GM19099 (cell line): ENCODE results near the gene CHCHD6.

Source experiments
- POLR2A ChIP-seq: IDR thresholded peaks from 3 replicates; pipeline ENCODE4 v1.6.1; 2011; ENCODE audit warnings: low read depth; ENCODE audit not compliant: insufficient read length; ENCODE audit errors: extremely low read depth

Gene CHCHD6

GRCh38 chr3:126679831-126680666, 24.0 kb upstream of the CHCHD6 start:
- no peak for TF ChIP-seq POLR2A

GRCh38 chr3:126680667-126681055, 23.4 kb upstream of the CHCHD6 start:
- no peak for TF ChIP-seq POLR2A

- no peak for TF ChIP-seq POLR2A
Measured at GRCh38 chr3:126682009-126682408, 22.0 kb upstream of the CHCHD6 start.

- TF ChIP-seq POLR2A = no peak
Measured at GRCh38 chr3:126683069-126683468, 21.0 kb upstream of the CHCHD6 start.

GRCh38 chr3:126684218-126684751, 19.8 kb upstream of the CHCHD6 start:
- TF ChIP-seq POLR2A = no peak

GRCh38 chr3:126685021-126685420, 19.0 kb upstream of the CHCHD6 start:
- TF ChIP-seq POLR2A = no peak

- no peak for TF ChIP-seq POLR2A
Measured at GRCh38 chr3:126685493-126685892, 18.5 kb upstream of the CHCHD6 start.

GRCh38 chr3:126691765-126692164, 12.3 kb upstream of the CHCHD6 start:
- TF ChIP-seq POLR2A = no peak

GRCh38 chr3:126692858-126693257, 11.2 kb upstream of the CHCHD6 start:
- TF ChIP-seq POLR2A = no peak

GRCh38 chr3:126693921-126694320, 10.1 kb upstream of the CHCHD6 start:
- no peak for TF ChIP-seq POLR2A

GRCh38 chr3:126696701-126697267, 7.3 kb upstream of the CHCHD6 start:
- TF ChIP-seq POLR2A = no peak

- TF ChIP-seq POLR2A = no peak
Measured at GRCh38 chr3:126699011-126699410, 5.0 kb upstream of the CHCHD6 start.

GRCh38 chr3:126704494-126705214, 614 bp downstream of the CHCHD6 start:
- no peak for TF ChIP-seq POLR2A

GRCh38 chr3:126706631-126707030, 2.6 kb downstream of the CHCHD6 start:
- TF ChIP-seq POLR2A = no peak

GRCh38 chr3:126711121-126711760, 7.2 kb downstream of the CHCHD6 start:
- TF ChIP-seq POLR2A = no peak

GRCh38 chr3:126713199-126713598, 9.2 kb downstream of the CHCHD6 start:
- no peak for TF ChIP-seq POLR2A
